Measurements from ENCODE around the gene LHPP.

The LHPP gene

DNA sequence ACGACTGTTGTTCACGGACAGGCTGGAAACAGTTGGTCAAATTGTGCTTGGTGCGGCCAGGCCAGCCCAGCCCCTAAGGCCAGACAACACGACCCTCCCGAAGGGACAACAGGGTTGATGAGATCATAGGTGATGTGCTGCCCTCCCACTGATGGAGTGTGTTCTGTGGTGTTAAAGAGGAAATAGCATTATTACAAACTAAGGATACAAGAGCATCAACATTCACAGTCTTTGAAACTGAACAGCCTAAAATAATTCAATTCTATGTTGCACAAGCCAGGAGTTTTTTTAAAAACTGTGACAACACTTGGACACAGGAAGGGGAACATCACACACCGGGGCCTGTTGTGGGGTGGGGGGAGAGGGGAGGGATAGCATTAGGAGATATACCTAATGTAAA lies 194.9 kb downstream of the LHPP start:
- no peak for DNase-seq (ENCODE audit: low read depth in 2 of 2)

DNA sequence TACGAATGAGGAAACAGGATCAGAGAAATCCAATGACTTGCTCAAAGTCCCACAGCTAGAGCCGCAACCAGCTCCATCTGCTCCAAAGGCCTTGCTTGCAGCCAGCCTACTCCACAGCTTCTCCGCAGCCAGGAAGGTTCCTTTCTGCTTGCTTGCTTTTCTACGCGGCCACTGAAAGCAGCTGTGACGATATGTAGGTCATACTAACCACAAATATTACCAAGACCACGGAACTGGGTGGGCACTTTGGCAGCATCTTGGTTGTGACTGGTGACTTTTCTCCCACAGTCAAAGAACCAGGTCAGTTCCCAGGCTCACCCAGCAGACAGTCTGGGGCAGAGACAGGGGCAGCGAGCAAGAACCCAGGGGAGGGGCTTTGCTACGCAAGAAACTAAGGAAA lies 196.2 kb downstream of the LHPP start:
- no peak for DNase-seq (ENCODE audit: low read depth in 2 of 2)

DNA sequence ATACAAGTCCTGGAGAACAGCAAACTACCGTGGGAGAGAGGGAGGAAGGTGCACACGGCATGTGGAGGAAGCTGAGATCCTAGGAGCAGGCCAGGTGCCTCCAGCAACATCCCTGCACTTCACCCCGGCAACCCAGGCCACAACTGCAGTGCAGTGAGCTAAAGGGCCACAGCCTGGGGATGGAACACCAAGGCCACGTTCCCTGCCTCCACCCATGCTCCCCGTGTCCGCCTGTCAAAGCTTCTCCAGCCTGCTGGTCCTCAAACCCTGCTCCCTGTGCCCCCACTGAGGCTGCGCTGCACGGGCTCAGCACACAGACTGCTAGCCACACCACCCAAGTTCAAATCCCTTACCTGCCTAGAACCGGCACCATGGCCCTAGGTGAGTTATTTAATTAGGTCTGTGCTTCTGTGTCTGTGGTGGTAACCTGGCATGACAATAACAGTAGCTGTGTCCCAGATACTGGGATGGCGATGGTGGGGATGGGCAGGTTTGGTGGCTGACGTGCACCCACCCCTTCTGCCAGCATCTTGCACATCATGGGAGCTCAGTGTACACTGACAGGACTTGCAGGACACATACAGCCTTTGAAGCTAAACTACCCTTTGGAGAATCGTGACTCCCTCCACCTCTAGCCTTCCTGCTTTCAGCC lies 197.1 kb downstream of the LHPP start:
- DNase-seq (ENCODE audit: low read depth in 2 of 2), result no peak

DNA sequence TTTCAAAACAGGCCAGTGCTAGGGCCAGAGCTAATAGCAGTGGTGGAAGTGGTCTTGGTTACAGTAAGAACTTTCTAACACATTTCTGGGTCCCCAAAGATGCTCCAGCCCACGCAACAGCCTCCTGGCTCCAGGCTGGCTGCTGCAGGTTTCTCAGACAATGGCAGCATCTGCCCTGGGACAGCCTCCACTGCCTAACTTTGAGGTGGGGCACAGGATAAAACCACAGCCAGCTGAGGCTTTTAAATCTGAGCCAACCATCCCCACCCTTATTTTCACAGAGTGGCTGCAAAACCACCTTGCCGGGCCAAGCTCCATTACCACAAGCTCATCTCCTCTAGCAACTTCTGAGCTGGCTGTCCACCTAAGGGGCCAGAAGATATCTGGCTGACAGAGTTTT lies 197.8 kb downstream of the LHPP start:
- DNase-seq (ENCODE audit: low read depth in 2 of 2), result no peak

DNA sequence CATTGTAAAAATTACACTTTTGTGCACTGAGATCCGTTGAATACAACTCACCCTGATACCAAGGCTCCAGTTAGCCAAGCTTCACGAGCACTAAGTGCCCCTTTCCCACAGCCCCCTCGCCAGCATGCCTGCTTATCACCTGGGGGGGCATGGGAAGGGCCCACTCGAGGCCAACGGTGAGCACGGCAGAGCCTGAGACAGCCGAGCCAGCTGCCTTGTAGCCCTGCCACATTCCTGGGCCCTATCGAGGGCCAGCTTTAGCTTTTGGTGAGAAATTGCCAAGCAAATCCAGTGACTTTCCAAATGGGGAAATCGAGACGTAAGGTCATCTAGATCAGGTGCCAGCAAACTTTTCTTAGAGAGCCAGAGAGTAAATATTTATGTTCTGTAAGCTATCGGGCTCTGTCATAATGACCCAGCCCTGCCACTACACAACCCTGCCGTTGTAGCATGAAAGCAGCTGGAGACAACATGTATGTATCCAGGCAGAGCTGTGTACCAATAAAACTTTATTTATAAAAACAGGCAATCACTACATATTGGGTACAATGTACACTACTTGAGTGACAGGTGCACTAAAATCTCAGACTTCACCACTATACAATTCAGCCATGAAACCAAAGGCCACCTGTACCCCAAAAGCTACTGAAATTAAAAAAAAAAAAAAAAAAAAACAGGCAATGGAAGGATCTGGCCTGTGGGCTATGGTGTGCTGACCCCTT lies 198.9 kb downstream of the LHPP start:
- DNase-seq (ENCODE audit: low read depth in 2 of 2), result no peak

DNA sequence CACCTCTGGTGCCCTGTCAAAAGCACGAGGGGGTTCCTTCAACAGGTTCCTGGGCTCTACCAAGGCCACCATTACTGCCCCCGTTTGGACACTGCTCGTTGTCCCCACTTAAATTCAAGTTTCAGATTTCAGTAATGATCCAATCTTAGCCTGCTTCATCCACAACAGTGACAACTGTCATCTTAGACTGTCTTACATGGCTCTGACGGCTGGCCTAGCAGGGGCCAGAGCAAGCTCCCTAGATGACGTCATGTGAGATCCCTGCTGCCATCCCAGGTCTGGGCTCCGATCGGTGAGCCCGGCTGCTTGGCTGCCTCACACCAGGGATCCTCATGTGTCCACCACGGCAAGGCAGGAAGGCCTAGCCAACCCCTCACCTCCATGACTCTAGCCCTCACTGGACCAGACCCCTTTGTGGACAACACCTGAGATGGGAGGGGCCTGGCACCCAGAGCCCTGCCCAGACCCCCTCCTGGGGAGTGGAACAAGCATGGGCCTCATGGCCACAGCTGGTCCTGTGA lies 200.1 kb downstream of the LHPP start:
- DNase-seq (ENCODE audit: low read depth in 2 of 2), result no peak

DNA sequence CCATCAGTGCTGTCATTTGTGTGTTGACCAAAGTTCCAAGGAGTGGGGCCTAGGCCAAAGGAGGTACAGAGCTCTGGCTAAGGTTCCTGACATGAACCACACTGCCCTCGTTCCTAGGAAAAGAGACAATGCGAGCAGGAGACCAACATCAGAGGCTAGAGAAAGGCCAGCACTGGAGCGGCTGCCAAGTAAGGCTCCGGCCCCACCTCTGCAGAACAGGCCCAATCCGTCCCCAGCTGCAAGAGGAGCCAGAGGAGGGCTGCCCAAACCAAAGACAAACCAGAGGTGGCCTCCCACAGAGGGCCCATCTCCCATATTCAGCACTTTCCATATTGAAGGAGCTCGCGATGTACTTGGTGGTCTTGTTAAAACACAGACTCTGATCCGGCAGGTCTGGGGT lies 201.6 kb downstream of the LHPP start:
- DNase-seq (ENCODE audit: low read depth in 2 of 2), result no peak

Data from stimulated activated CD4-positive, alpha-beta T cell treated with anti-CD3 and anti-CD28 coated beads, Interleukin-15, amount 100 ng/mL, for 48 hours (primary cell).